ENCODE measurements around the gene NAA20.

The NAA20 gene

GRCh38 chr20:20073801-20074371 is 56.7 kb downstream of the NAA20 start:
- DNase-seq (ENCODE audit: low read depth, low spot score) = no peak

- DNase-seq (ENCODE audit: low read depth, low spot score) = no peak
Observed at GRCh38 chr20:20075032-20075431, 57.9 kb downstream of the NAA20 start.

- no peak for DNase-seq (ENCODE audit: low read depth, low spot score)
Observed at GRCh38 chr20:20076297-20077065, 59.3 kb downstream of the NAA20 start.

GRCh38 chr20:20078041-20078440 is 60.9 kb downstream of the NAA20 start:
- DNase-seq (ENCODE audit: low read depth, low spot score) = peak; percentile 22

- no peak for DNase-seq (ENCODE audit: low read depth, low spot score)
Observed at GRCh38 chr20:20079102-20079784, 62.1 kb downstream of the NAA20 start.

Measured in ELF-1 (cell line).